ENCODE measurements around the gene CDK6.

CDK6 gene

DNA sequence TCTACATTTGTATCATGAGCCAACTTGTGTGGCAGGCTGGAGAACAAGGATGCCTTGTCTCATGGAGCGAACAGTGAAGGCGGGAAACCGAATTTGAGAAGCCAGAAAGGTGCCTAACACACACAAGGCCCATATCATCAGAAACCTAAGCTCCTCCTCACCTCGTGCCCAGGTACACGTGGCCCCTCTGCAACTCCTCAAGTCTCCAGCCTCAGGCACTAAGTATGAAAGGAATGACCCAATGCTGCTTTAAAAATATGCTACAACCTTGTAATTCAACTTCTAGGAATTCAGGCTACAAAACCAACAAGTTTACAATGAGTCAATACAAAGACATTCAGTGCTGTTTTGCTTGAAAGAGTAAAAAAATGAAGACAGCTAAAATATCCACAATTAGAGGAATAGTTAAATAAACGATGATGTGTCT, 95.7 kb downstream of the CDK6 start:
- Histone ChIP-seq H3K14ac (ENCODE audit: low read length) (no peak overlapping the region), H3K27ac (replicated peaks; ENCODE audit: low read length) (no peak overlapping the region), H3K9ac (ENCODE audit: low read depth, low read length, poor library complexity) (no peak overlapping the region), H3K36me3 (replicated peaks in 1 of 2; ENCODE audit: control insufficient read depth in 2 of 2, insufficient read depth in 2 of 2, low read length in 2 of 2) (no peaks in the 10 kb centered on the region), H3K23ac (ENCODE audit: low read depth, low read length, poor library complexity) (no peak overlapping the region), H4K8ac (ENCODE audit: low read depth, low read length) (no peak overlapping the region), H3K18ac (ENCODE audit: low read length) (no peak overlapping the region), H2BK120ac (ENCODE audit: low read depth, low read length) (no peak overlapping the region), H3K4me2 (ENCODE audit: insufficient read depth, low read length, poor library complexity, severe bottlenecking) (no peak overlapping the region), H2AK5ac (ENCODE audit: low read depth, low read length) (no peak overlapping the region), H4K91ac (ENCODE audit: low read depth, low read length, poor library complexity) (no peak overlapping the region), H2BK5ac (ENCODE audit: low read length) (no peak overlapping the region), H3K4me1 (ENCODE audit: control insufficient read depth in 2 of 2, insufficient read depth in 1 of 2, low read depth in 1 of 2, low read length in 2 of 2) (no peaks in the 10 kb centered on the region), H3K4ac (ENCODE audit: low read length) (no peak overlapping the region), H3K4me3 (ENCODE audit: low read length in 2 of 2) (no peak overlapping the region), H3K9me3 (replicated peaks in 1 of 2; ENCODE audit: control insufficient read depth in 2 of 2, insufficient read depth in 1 of 2, low read depth in 1 of 2, low read length in 2 of 2) (peaks cover 0 to 5% of the 10 kb centered on the region in 2 donors), H3K79me1 (ENCODE audit: low read depth, low read length) (no peaks in the 10 kb centered on the region), H2BK15ac (ENCODE audit: low read length) (no peak overlapping the region), H3K27me3 (ENCODE audit: control insufficient read depth in 3 of 3, insufficient read depth in 3 of 3, low read depth in 1 of 3, low read length in 3 of 3) (no peaks in the 10 kb centered on the region), H2BK12ac (ENCODE audit: low read length) (no peak overlapping the region), H2AFZ (ENCODE audit: low read length) (no peak overlapping the region)
- no peak for DNase-seq (ENCODE audit: low spot score)
- no CpG with 5 or more reads among the region's 6 CpGs for WGBS, 2 donors (ENCODE audit: extremely low coverage in 2 of 2, insufficient read length in 2 of 2, insufficient replicate concordance in 1 of 2)

DNA sequence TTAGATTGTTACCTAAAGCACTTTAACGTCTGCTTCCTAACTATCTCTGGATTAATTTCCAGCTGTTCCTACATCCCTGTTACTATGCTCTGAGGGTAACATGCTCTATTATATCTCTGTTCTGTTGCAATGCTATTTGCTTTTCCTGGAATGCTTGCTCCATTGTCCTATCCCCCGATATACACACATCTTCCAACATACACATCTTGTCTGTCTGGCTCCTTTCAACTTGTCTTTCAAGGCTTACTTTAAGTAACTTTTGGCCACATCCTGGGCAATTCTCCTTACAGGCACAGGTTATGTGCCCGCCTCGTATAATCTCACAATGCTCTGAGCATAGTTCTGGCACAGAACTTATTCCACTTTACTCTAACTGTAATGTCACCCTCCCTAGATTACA, 96.2 kb downstream of the CDK6 start:
- no peak for DNase-seq (ENCODE audit: low spot score)
- H4K8ac ChIP-seq (ENCODE audit: low read depth, low read length): no peak overlapping the region
- no peak overlapping the region for H2BK120ac ChIP-seq (ENCODE audit: low read depth, low read length)
- no peaks in the 10 kb centered on the region for H3K36me3 ChIP-seq (replicated peaks in 1 of 2; ENCODE audit: control insufficient read depth in 2 of 2, insufficient read depth in 2 of 2, low read length in 2 of 2)
- H2AFZ ChIP-seq (ENCODE audit: low read length): no peak overlapping the region
- H3K9ac ChIP-seq (ENCODE audit: low read depth, low read length, poor library complexity): no peak overlapping the region
- H2AK5ac ChIP-seq (ENCODE audit: low read depth, low read length): no peak overlapping the region
- no peak overlapping the region for H3K4me3 ChIP-seq (ENCODE audit: low read length in 2 of 2)
- H2BK15ac ChIP-seq (ENCODE audit: low read length): no peak overlapping the region
- H3K4me2 ChIP-seq (ENCODE audit: insufficient read depth, low read length, poor library complexity, severe bottlenecking): no peak overlapping the region
- no peak overlapping the region for H3K23ac ChIP-seq (ENCODE audit: low read depth, low read length, poor library complexity)
- no CpG with 5 or more reads among the region's 4 CpGs for WGBS, 2 donors (ENCODE audit: extremely low coverage in 2 of 2, insufficient read length in 2 of 2, insufficient replicate concordance in 1 of 2)
- no peaks in the 10 kb centered on the region for H3K27me3 ChIP-seq (ENCODE audit: control insufficient read depth in 3 of 3, insufficient read depth in 3 of 3, low read depth in 1 of 3, low read length in 3 of 3)
- no peak overlapping the region for H3K4ac ChIP-seq (ENCODE audit: low read length)
- H4K91ac ChIP-seq (ENCODE audit: low read depth, low read length, poor library complexity): no peak overlapping the region
- no peak overlapping the region for H3K14ac ChIP-seq (ENCODE audit: low read length)
- H3K79me1 ChIP-seq (ENCODE audit: low read depth, low read length): no peaks in the 10 kb centered on the region
- peaks cover 0 to 5% of the 10 kb centered on the region in 2 donors for H3K9me3 ChIP-seq (replicated peaks in 1 of 2; ENCODE audit: control insufficient read depth in 2 of 2, insufficient read depth in 1 of 2, low read depth in 1 of 2, low read length in 2 of 2)
- H3K27ac ChIP-seq (replicated peaks; ENCODE audit: low read length): no peak overlapping the region
- H3K4me1 ChIP-seq (ENCODE audit: control insufficient read depth in 2 of 2, insufficient read depth in 1 of 2, low read depth in 1 of 2, low read length in 2 of 2): no peaks in the 10 kb centered on the region
- no peak overlapping the region for H3K18ac ChIP-seq (ENCODE audit: low read length)
- H2BK12ac ChIP-seq (ENCODE audit: low read length): no peak overlapping the region
- H2BK5ac ChIP-seq (ENCODE audit: low read length): no peak overlapping the region

DNA sequence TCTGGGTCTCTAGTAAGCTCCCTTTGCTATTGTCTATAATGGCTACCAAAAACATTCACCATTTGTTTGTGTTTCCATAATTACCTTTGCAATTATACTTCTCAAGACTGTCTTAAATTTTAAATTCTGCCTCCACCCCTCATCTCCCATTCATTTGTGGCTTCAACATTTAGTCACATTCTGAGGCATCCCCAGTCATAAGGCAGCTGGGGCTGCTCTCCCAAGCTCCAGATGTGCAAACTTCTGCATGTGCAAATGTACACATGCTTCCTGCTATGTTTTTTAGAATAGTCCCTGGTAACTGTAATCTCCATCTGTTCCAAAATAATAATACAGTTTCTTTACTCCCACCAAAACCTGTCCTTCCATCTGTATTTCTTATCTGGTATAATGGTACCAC, 97.3 kb downstream of the CDK6 start:
- H3K4me2 ChIP-seq (ENCODE audit: insufficient read depth, low read length, poor library complexity, severe bottlenecking): no peak overlapping the region
- H2BK15ac ChIP-seq (ENCODE audit: low read length): no peak overlapping the region
- no peak overlapping the region for H2BK5ac ChIP-seq (ENCODE audit: low read length)
- no peaks in the 10 kb centered on the region for H3K36me3 ChIP-seq (replicated peaks in 1 of 2; ENCODE audit: control insufficient read depth in 2 of 2, insufficient read depth in 2 of 2, low read length in 2 of 2)
- no peaks in the 10 kb centered on the region for H3K27me3 ChIP-seq (ENCODE audit: control insufficient read depth in 3 of 3, insufficient read depth in 3 of 3, low read depth in 1 of 3, low read length in 3 of 3)
- no peak overlapping the region for H3K4ac ChIP-seq (ENCODE audit: low read length)
- H2AFZ ChIP-seq (ENCODE audit: low read length): no peak overlapping the region
- H4K8ac ChIP-seq (ENCODE audit: low read depth, low read length): no peak overlapping the region
- H3K27ac ChIP-seq (replicated peaks; ENCODE audit: low read length): no peak overlapping the region
- no peak overlapping the region for H3K4me3 ChIP-seq (ENCODE audit: low read length in 2 of 2)
- no peak overlapping the region for H3K18ac ChIP-seq (ENCODE audit: low read length)
- no peak overlapping the region for H4K91ac ChIP-seq (ENCODE audit: low read depth, low read length, poor library complexity)
- H2BK120ac ChIP-seq (ENCODE audit: low read depth, low read length): no peak overlapping the region
- H3K9me3 ChIP-seq (replicated peaks in 1 of 2; ENCODE audit: control insufficient read depth in 2 of 2, insufficient read depth in 1 of 2, low read depth in 1 of 2, low read length in 2 of 2): peaks cover 0 to 4% of the 10 kb centered on the region in 2 donors
- no peak overlapping the region for H3K9ac ChIP-seq (ENCODE audit: low read depth, low read length, poor library complexity)
- no peak overlapping the region for H2AK5ac ChIP-seq (ENCODE audit: low read depth, low read length)
- H3K79me1 ChIP-seq (ENCODE audit: low read depth, low read length): no peaks in the 10 kb centered on the region
- DNase-seq (ENCODE audit: low spot score): no peak
- no peak overlapping the region for H2BK12ac ChIP-seq (ENCODE audit: low read length)
- H3K14ac ChIP-seq (ENCODE audit: low read length): no peak overlapping the region
- no peaks in the 10 kb centered on the region for H3K4me1 ChIP-seq (ENCODE audit: control insufficient read depth in 2 of 2, insufficient read depth in 1 of 2, low read depth in 1 of 2, low read length in 2 of 2)
- no peak overlapping the region for H3K23ac ChIP-seq (ENCODE audit: low read depth, low read length, poor library complexity)

DNA sequence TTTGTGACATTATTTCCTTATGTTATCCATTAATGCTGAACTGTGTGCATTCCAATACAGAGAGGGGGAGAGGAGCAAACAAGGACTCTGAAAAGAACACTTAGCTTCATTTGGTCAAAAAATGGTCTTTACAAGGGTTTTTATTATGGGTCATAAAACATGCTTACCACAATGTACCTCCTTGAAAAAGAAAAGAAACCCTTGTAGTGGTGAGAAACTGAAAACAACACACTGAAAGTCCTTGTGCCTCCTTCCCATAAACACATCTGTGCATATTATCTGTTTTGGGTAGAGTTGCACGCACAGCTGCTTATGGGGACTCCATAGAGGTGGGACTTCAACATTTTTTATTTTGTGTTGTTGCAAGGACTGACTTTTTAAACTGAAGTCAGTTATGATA, 98.7 kb downstream of the CDK6 start:
- H3K4me1 ChIP-seq (ENCODE audit: control insufficient read depth in 2 of 2, insufficient read depth in 1 of 2, low read depth in 1 of 2, low read length in 2 of 2): no peaks in the 10 kb centered on the region
- no peak overlapping the region for H2BK12ac ChIP-seq (ENCODE audit: low read length)
- H3K14ac ChIP-seq (ENCODE audit: low read length): no peak overlapping the region
- no peaks in the 10 kb centered on the region for H3K27me3 ChIP-seq (ENCODE audit: control insufficient read depth in 3 of 3, insufficient read depth in 3 of 3, low read depth in 1 of 3, low read length in 3 of 3)
- no peak overlapping the region for H3K9ac ChIP-seq (ENCODE audit: low read depth, low read length, poor library complexity)
- no peak overlapping the region for H3K4me2 ChIP-seq (ENCODE audit: insufficient read depth, low read length, poor library complexity, severe bottlenecking)
- WGBS, 2 donors (ENCODE audit: extremely low coverage in 2 of 2, insufficient read length in 2 of 2, insufficient replicate concordance in 1 of 2): no CpG with 5 or more reads among the region's 1 CpG
- no peak overlapping the region for H2BK5ac ChIP-seq (ENCODE audit: low read length)
- H3K79me1 ChIP-seq (ENCODE audit: low read depth, low read length): no peaks in the 10 kb centered on the region
- no peak overlapping the region for H4K91ac ChIP-seq (ENCODE audit: low read depth, low read length, poor library complexity)
- no peak overlapping the region for H3K18ac ChIP-seq (ENCODE audit: low read length)
- no peak overlapping the region for H2AFZ ChIP-seq (ENCODE audit: low read length)
- H2AK5ac ChIP-seq (ENCODE audit: low read depth, low read length): no peak overlapping the region
- H2BK120ac ChIP-seq (ENCODE audit: low read depth, low read length): no peak overlapping the region
- no peak overlapping the region for H3K4me3 ChIP-seq (ENCODE audit: low read length in 2 of 2)
- no peak overlapping the region for H2BK15ac ChIP-seq (ENCODE audit: low read length)
- no peaks in the 10 kb centered on the region for H3K9me3 ChIP-seq (replicated peaks in 1 of 2; ENCODE audit: control insufficient read depth in 2 of 2, insufficient read depth in 1 of 2, low read depth in 1 of 2, low read length in 2 of 2)
- DNase-seq (ENCODE audit: low spot score): no peak
- H3K27ac ChIP-seq (replicated peaks; ENCODE audit: low read length): no peak overlapping the region
- H3K36me3 ChIP-seq (replicated peaks in 1 of 2; ENCODE audit: control insufficient read depth in 2 of 2, insufficient read depth in 2 of 2, low read length in 2 of 2): no peaks in the 10 kb centered on the region
- H4K8ac ChIP-seq (ENCODE audit: low read depth, low read length): no peak overlapping the region
- no peak overlapping the region for H3K23ac ChIP-seq (ENCODE audit: low read depth, low read length, poor library complexity)
- H3K4ac ChIP-seq (ENCODE audit: low read length): no peak overlapping the region

All from neuronal stem cell (in vitro differentiated cells).